Lower leg skin (tissue), 3 donors: Measurements from ENCODE around the gene ZFHX3.

Experiments
- CTCF ChIP-seq, 3 donors: fragments of 450-650 bp; IDR thresholded peaks; one replicate each; pipeline ENCODE4 v1.5.1; 2016; ENCODE audit warnings: antibody characterized with exemption in 3 of 3, mild to moderate bottlenecking in 3 of 3, moderate library complexity in 2 of 3
- POLR2A ChIP-seq, 2 donors: fragments of 450-650 bp; IDR thresholded peaks; one replicate each; pipeline ENCODE4 v1.6.1; 2016 to 2017; ENCODE audit warnings: antibody characterized with exemption in 2 of 2, mild to moderate bottlenecking in 1 of 2, moderate library complexity in 1 of 2

- TF ChIP-seq CTCF (IDR thresholded peaks at IDR 0.05) (no peak), POLR2A (IDR thresholded peaks at IDR 0.05) (no peak)
Observed at GRCh38 chr16:73093146-73094144, 45.5 kb upstream of the ZFHX3 start.
